Measurements from ENCODE around the gene TEDC1. TPM values are rescaled to one million over a fixed set of nuclear protein-coding genes. Genes with fewer than 3 reads are reported as not detected.

Gene TEDC1
- polyA plus RNA-seq, 1 of the 3 experiments (the other 2 are of a cell fraction), result 13.4 TPM

DNA sequence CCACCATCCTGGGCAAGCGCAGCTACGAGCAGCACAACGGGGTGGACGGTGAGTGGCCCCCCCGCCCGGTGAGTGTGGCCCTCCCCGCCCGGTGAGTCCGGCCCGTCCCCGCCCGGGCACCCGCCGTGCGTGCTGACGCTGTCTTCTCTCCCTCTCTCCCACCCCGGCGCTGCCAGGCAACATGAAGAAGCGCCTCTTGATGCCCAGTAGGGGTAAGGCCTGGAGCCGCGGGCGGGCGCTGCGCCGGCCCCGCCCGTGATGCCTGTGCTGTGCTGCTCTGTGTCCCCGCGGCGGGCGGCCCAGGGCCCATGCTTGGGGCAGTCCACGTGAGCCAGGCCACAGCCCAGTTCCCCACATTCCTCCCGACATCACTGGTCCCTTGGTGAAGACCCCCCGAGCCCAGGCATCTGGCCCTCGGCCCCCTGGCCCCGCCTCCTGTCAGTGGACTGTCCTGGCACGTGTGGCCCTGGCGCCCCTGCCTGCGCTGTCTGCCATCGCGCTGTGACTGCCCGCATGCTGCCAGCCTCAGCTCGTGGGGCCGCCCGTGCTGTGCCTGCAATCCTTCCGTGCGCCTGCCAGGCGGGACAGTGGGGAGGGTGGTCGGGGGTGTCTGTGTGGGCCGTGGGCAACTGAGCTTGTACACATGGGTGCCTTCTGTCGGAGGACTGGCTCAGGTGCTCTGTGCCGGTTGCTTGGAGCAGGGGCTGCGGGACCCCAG is 24.4 kb upstream of the TEDC1 start:
- no peak for DNase-seq
- H3K4me2 ChIP-seq, result no peak overlapping the region
- H3K9me2 ChIP-seq, result no peaks in the 10 kb centered on the region
- no peak for TF ChIP-seq NFIC (IDR thresholded peaks at IDR 0.05; ENCODE audit: borderline replicate concordance)
- POLR2A ChIA-PET, result no interaction called here
- no peaks in the 10 kb centered on the region for H3K9me3 ChIP-seq
- no peak overlapping the region for H3K4me3 ChIP-seq (ENCODE audit: low read depth in 2 of 2, low read length in 1 of 2)
- no peaks in the 10 kb centered on the region for H4K20me1 ChIP-seq (ENCODE audit: insufficient read depth)
- 95% methylated on average over 30 of the region's 53 CpGs for WGBS (ENCODE audit: low lambda C conversion rate)
- H3K9ac ChIP-seq, result no peak overlapping the region
- H3K36me3 ChIP-seq (replicated peaks in 1 of 2; ENCODE audit: control insufficient read depth in 1 of 2, insufficient read depth in 2 of 2, low read length in 1 of 2), result peaks cover 4 to 66% of the 10 kb centered on the region in 2 experiments
- H3K27ac ChIP-seq (ENCODE audit: low read depth in 2 of 2, low read length in 1 of 2), result peak overlapping the region in 1 of 2 experiments; percentile 30; a peak in 1 of 4 replicates
- no peaks in the 10 kb centered on the region for H3F3A ChIP-seq (replicated peaks; ENCODE audit: insufficient read depth)
- CTCF ChIA-PET, result interaction anchor here (0.6 to 8.1 kb wide), 5 partner anchors 17 to 71 kb away, joined by 3 to 137 read pairs (median 4); partner anchors contain the start of genes CRIP1 and TEDC1
- H3K27me3 ChIP-seq (ENCODE audit: insufficient read depth), result no peaks in the 10 kb centered on the region
- H2AFZ ChIP-seq (ENCODE audit: low read depth), result no peak overlapping the region
- no peaks in the 10 kb centered on the region for H3K79me2 ChIP-seq (ENCODE audit: insufficient read depth)
- H3K4me1 ChIP-seq (ENCODE audit: control insufficient read depth in 1 of 2, insufficient read depth in 2 of 2, low read depth in 1 of 2, low read length in 1 of 2), result peaks cover 0 to 49% of the 10 kb centered on the region in 2 experiments; a peak in 1 of 4 replicates

DNA sequence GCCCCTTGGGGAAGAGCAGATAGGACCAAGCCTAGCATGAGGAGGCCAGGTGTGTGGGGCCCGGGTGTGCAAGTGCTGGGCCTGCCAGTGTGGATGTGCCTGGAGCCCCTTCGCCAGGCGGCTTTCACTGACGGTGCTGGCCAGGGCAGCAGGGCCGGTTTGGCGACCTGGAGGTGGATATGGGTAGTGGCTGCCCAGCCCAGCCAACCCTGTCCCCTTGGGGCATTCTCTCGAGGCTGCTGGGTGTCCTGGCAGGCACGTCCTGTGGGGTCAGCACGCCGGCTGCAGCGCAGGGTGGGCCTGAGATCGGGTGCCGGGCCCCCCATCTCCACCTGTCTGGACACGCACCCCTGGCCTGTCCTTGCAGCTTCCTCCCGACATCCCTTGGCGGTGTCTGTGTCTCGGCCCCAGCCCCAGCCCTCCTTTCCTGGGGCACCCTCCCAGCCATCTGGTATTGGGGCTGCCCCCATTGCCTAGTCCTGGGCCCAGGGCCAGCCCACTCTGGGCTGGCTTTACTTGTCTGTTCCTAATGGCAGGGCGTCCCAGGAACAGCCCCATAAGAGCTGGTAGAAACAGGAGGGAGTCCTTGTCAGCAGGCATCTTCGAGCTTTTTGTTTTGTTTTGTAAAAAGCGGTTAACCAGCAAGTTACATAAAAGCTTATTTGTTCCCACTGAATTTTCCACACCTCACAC is 23.7 kb upstream of the TEDC1 start:
- no peak overlapping the region for H3K4me2 ChIP-seq
- TF ChIP-seq RCOR1 (IDR thresholded peaks at IDR 0.05; ENCODE audit: low read length) (no peak), FOSL2 (IDR thresholded peaks at IDR 0.05; ENCODE audit: borderline replicate concordance, low read depth) (no peak), TEAD4 (IDR thresholded peaks at IDR 0.05; ENCODE audit: borderline replicate concordance, insufficient read depth) (no peak), MXI1 (IDR thresholded peaks at IDR 0.05; ENCODE audit: low read depth, low read length) (no peak), RAD21 (IDR thresholded peaks at IDR 0.05; ENCODE audit: low read length) (no peak), ELF1 (IDR thresholded peaks at IDR 0.05) (no peak)
- TF ChIP-seq, protein P1, sequence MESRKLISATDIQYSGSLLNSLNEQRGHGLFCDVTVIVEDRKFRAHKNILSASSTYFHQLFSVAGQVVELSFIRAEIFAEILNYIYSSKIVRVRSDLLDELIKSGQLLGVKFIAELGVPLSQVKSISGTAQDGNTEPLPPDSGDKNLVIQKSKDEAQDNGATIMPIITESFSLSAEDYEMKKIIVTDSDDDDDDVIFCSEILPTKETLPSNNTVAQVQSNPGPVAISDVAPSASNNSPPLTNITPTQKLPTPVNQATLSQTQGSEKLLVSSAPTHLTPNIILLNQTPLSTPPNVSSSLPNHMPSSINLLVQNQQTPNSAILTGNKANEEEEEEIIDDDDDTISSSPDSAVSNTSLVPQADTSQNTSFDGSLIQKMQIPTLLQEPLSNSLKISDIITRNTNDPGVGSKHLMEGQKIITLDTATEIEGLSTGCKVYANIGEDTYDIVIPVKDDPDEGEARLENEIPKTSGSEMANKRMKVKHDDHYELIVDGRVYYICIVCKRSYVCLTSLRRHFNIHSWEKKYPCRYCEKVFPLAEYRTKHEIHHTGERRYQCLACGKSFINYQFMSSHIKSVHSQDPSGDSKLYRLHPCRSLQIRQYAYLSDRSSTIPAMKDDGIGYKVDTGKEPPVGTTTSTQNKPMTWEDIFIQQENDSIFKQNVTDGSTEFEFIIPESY (IDR thresholded peaks at IDR 0.05; ENCODE audit: borderline replicate concordance, low read depth), result no peak
- TF ChIP-seq, protein P2, sequence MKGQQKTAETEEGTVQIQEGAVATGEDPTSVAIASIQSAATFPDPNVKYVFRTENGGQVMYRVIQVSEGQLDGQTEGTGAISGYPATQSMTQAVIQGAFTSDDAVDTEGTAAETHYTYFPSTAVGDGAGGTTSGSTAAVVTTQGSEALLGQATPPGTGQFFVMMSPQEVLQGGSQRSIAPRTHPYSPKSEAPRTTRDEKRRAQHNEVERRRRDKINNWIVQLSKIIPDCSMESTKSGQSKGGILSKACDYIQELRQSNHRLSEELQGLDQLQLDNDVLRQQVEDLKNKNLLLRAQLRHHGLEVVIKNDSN (IDR thresholded peaks at IDR 0.05; ENCODE audit: borderline replicate concordance, low read depth), result no peak
- CTCF ChIA-PET, result interaction anchor here (0.7 to 8.1 kb wide), 6 partner anchors 16 to 118 kb away, joined by 3 to 137 read pairs (median 4); partner anchors contain the start of genes CRIP1 and TEDC1
- H3K4me1 ChIP-seq (ENCODE audit: control insufficient read depth in 1 of 2, insufficient read depth in 2 of 2, low read depth in 1 of 2, low read length in 1 of 2), result peaks cover 0 to 56% of the 10 kb centered on the region in 2 experiments; a peak in 1 of 4 replicates
- no peaks in the 10 kb centered on the region for H3K79me2 ChIP-seq (ENCODE audit: insufficient read depth)
- no peak for DNase-seq
- no peaks in the 10 kb centered on the region for H3K27me3 ChIP-seq (ENCODE audit: insufficient read depth)
- no peaks in the 10 kb centered on the region for H3K9me2 ChIP-seq
- POLR2A ChIA-PET, result no interaction called here
- no peak overlapping the region for H3K4me3 ChIP-seq (ENCODE audit: low read depth in 2 of 2, low read length in 1 of 2)
- peak overlapping the region in 1 of 2 experiments; percentile 30; a peak in 1 of 4 replicates for H3K27ac ChIP-seq (ENCODE audit: low read depth in 2 of 2, low read length in 1 of 2)
- 95% methylated on average over 13 of the region's 20 CpGs for WGBS (ENCODE audit: low lambda C conversion rate)
- H3K9me3 ChIP-seq, result no peaks in the 10 kb centered on the region
- no peak overlapping the region for H3K9ac ChIP-seq
- H4K20me1 ChIP-seq (ENCODE audit: insufficient read depth), result no peaks in the 10 kb centered on the region
- peaks cover 4 to 63% of the 10 kb centered on the region in 2 experiments for H3K36me3 ChIP-seq (replicated peaks in 1 of 2; ENCODE audit: control insufficient read depth in 1 of 2, insufficient read depth in 2 of 2, low read length in 1 of 2)
- no peak overlapping the region for H2AFZ ChIP-seq (ENCODE audit: low read depth)
- H3F3A ChIP-seq (replicated peaks; ENCODE audit: insufficient read depth), result no peaks in the 10 kb centered on the region

Measured in SK-N-SH (cell line).